ENCODE measurements around the gene PPARA. TPM values are rescaled to one million over a fixed set of nuclear protein-coding genes. Genes with fewer than 3 reads are reported as not detected.

The PPARA gene
- total RNA-seq, 3 donors from 2014 or later (not counting 1 experiment from before 2014, with no cell fraction given) = 20.1 to 27.8 (median 27.0) TPM

GRCh38 chr22:46146329-46146728, 4.0 kb upstream of the PPARA start:
- ATAC-seq (no peak), DNase-seq (no peak)
- no peak overlapping the region for H3K4me3 Mint-ChIP-seq
- Histone ChIP-seq H3K4me1 (ENCODE audit: control insufficient read depth, insufficient read depth, low read length) (peaks cover 12% of the 10 kb centered on the region), H3K36me3 (ENCODE audit: control insufficient read depth, insufficient read depth, low read length) (no peaks in the 10 kb centered on the region), H3K9me3 (ENCODE audit: control insufficient read depth, insufficient read depth, low read length) (no peaks in the 10 kb centered on the region), H3K27me3 (ENCODE audit: control insufficient read depth, insufficient read depth, low read length) (no peaks in the 10 kb centered on the region), H3K4me3 (ENCODE audit: low read length) (no peak overlapping the region), H3K27ac (ENCODE audit: low read length) (no peak overlapping the region)
- H3K9me3 Mint-ChIP-seq = no peaks in the 10 kb centered on the region
- no peak for TF ChIP-seq CTCF (IDR thresholded peaks at IDR 0.05)
- intact Hi-C loops (cut with micrococcal nuclease) = loop anchor here (5.0 kb wide), 1 partner anchor 151 kb away; the partner anchor contains the start of gene GTSE1
- 87% methylated on average over 4 of the region's 4 CpGs for WGBS (ENCODE audit: insufficient coverage)
- H3K27ac Mint-ChIP-seq = no peak overlapping the region
- H3K36me3 Mint-ChIP-seq = no peaks in the 10 kb centered on the region
- peaks cover 8 to 20% of the 10 kb centered on the region in 2 donors for H3K4me1 Mint-ChIP-seq
- no peaks in the 10 kb centered on the region for H3K27me3 Mint-ChIP-seq (ENCODE audit: low read depth in 2 of 2)

- intact Hi-C loops (cut with micrococcal nuclease) = loop anchor here (5.0 kb wide), 1 partner anchor 150 kb away; the partner anchor contains the start of gene GTSE1
- Histone ChIP-seq H3K9me3 (ENCODE audit: control insufficient read depth, insufficient read depth, low read length) (no peaks in the 10 kb centered on the region), H3K36me3 (ENCODE audit: control insufficient read depth, insufficient read depth, low read length) (no peaks in the 10 kb centered on the region), H3K4me1 (ENCODE audit: control insufficient read depth, insufficient read depth, low read length) (peaks cover 19% of the 10 kb centered on the region), H3K27me3 (ENCODE audit: control insufficient read depth, insufficient read depth, low read length) (no peaks in the 10 kb centered on the region), H3K27ac (ENCODE audit: low read length) (no peak overlapping the region), H3K4me3 (ENCODE audit: low read length) (no peak overlapping the region)
- Mint-ChIP-seq H3K4me1 (peaks cover 8 to 21% of the 10 kb centered on the region in 2 donors), H3K9me3 (no peaks in the 10 kb centered on the region), H3K4me3 (no peak overlapping the region), H3K27me3 (ENCODE audit: low read depth in 2 of 2) (no peaks in the 10 kb centered on the region), H3K36me3 (no peaks in the 10 kb centered on the region), H3K27ac (peak overlapping the region in 1 of 2 donors; percentile 31)
- DNase-seq = no peak
- no peak for ATAC-seq
- 89% methylated on average over 7 of the region's 7 CpGs for WGBS (ENCODE audit: insufficient coverage)
- no peak for TF ChIP-seq CTCF (IDR thresholded peaks at IDR 0.05)
Observed at GRCh38 chr22:46147061-46147460, 3.3 kb upstream of the PPARA start.

- no peaks in the 10 kb centered on the region for H3K36me3 ChIP-seq (ENCODE audit: control insufficient read depth, insufficient read depth, low read length)
- peak overlapping the region in 1 of 2 donors; percentile 31 for H3K27ac Mint-ChIP-seq
Observed at GRCh38 chr22:46147471-46148267, 2.7 kb upstream of the PPARA start.

More at GRCh38 chr22:46147471-46148267, 2.7 kb upstream of the PPARA start:
- Histone ChIP-seq H3K4me1 (ENCODE audit: control insufficient read depth, insufficient read depth, low read length) (peaks cover 22% of the 10 kb centered on the region), H3K27me3 (ENCODE audit: control insufficient read depth, insufficient read depth, low read length) (no peaks in the 10 kb centered on the region), H3K27ac (ENCODE audit: low read length) (no peak overlapping the region), H3K4me3 (ENCODE audit: low read length) (no peak overlapping the region), H3K9me3 (ENCODE audit: control insufficient read depth, insufficient read depth, low read length) (no peaks in the 10 kb centered on the region)
- no peak for ATAC-seq
- H3K4me1 Mint-ChIP-seq = peaks cover 8 to 21% of the 10 kb centered on the region in 2 donors
- intact Hi-C loops (cut with micrococcal nuclease) = loop anchor here (5.0 kb wide), 1 partner anchor 150 kb away; the partner anchor contains the start of gene GTSE1
- no peak for TF ChIP-seq CTCF (IDR thresholded peaks at IDR 0.05)
- H3K4me3 Mint-ChIP-seq = no peak overlapping the region
- 82% methylated on average over 19 of the region's 19 CpGs for WGBS (ENCODE audit: insufficient coverage)
- H3K27me3 Mint-ChIP-seq (ENCODE audit: low read depth in 2 of 2) = no peaks in the 10 kb centered on the region
- no peaks in the 10 kb centered on the region for H3K9me3 Mint-ChIP-seq
- H3K36me3 Mint-ChIP-seq = no peaks in the 10 kb centered on the region
- no peak for DNase-seq

All from natural killer cell (primary cell).